Breast epithelium (tissue), 3 donors: ENCODE data around the gene CPPED1.

ENCODE experiments used
- CTCF ChIP-seq, 3 donors: fragments of 450-650 bp; IDR thresholded peaks; one replicate each; pipeline ENCODE4 v1.5.1; 2016 to 2017; ENCODE audit warnings: antibody characterized with exemption in 3 of 3, mild to moderate bottlenecking in 3 of 3, moderate library complexity in 3 of 3
- POLR2A ChIP-seq: fragments of 450-650 bp; IDR thresholded peaks from one replicate; pipeline ENCODE4 v1.6.1; 2016; ENCODE audit warnings: antibody characterized with exemption, mild to moderate bottlenecking, moderate library complexity

GRCh38 chr16:12639044-12639443, 164.6 kb downstream of the CPPED1 start:
- TF ChIP-seq CTCF (IDR thresholded peaks at IDR 0.05) (no peak), POLR2A (no peak)
